B cell (primary cell): ENCODE results near the gene ZNF98.

ENCODE experiments used
- CTCF ChIP-seq: fragments of 200-600 bp; IDR thresholded peaks from one replicate; pipeline ENCODE4 v1.8.0; 2022; ENCODE audit warnings: antibody characterized with exemption, mild to moderate bottlenecking
- EZH2 ChIP-seq: IDR thresholded peaks from 2 replicates; pipeline ENCODE4 v1.6.1; 2012; ENCODE audit warnings: borderline replicate concordance, low read depth, mild to moderate bottlenecking, moderate library complexity, low read length; ENCODE audit not compliant: insufficient read depth, poor library complexity, severe bottlenecking

- TF ChIP-seq CTCF (no peak), EZH2 (no peak)
Measured at GRCh38 chr19:22422211-22422610, at the start of gene ZNF98.
